ENCODE measurements around the gene IGF1R. TPM values are rescaled to one million over a fixed set of nuclear protein-coding genes. Genes with fewer than 3 reads are reported as not detected.

The IGF1R gene
- polyA plus RNA-seq, 1 experiment = 36.2 TPM

- no peak for TF ChIP-seq CTCF (IDR thresholded peaks at IDR 0.05; ENCODE audit: insufficient read depth, low read depth, low read length)
- peaks cover 7% of the 10 kb centered on the region for H3K36me3 ChIP-seq (ENCODE audit: control insufficient read depth, insufficient read depth, low read length)
- H3K4me3 ChIP-seq (ENCODE audit: low read depth, low read length) = no peak overlapping the region
- H3K27me3 ChIP-seq (ENCODE audit: control insufficient read depth, insufficient read depth, low read length) = no peaks in the 10 kb centered on the region
- POLR2A ChIA-PET = no interaction called here
- CTCF ChIA-PET = no interaction called here
- DNase-seq (ENCODE audit: low read depth) = no peak
Measured at GRCh38 chr15:98715890-98716443, 67.6 kb downstream of the IGF1R start.

GRCh38 chr15:98717371-98717770 lies 69.0 kb downstream of the IGF1R start:
- CTCF ChIA-PET = interaction anchor here (1.2 kb wide), 1 partner anchor 33 kb away, joined by 6 read pairs; no protein-coding TSS in a partner anchor
- POLR2A ChIA-PET = no interaction called here
- Histone ChIP-seq H3K27me3 (ENCODE audit: control insufficient read depth, insufficient read depth, low read length) (no peaks in the 10 kb centered on the region), H3K36me3 (ENCODE audit: control insufficient read depth, insufficient read depth, low read length) (0 out of 2 replicates have a peak, but pooled peaks cover 2% of the 10 kb centered on the region), H3K4me3 (ENCODE audit: low read depth, low read length) (no peak overlapping the region)
- no peak for DNase-seq (ENCODE audit: low read depth)
- no peak for TF ChIP-seq CTCF (IDR thresholded peaks at IDR 0.05; ENCODE audit: insufficient read depth, low read depth, low read length)

GRCh38 chr15:98717942-98718341 lies 69.6 kb downstream of the IGF1R start:
- H3K36me3 ChIP-seq (ENCODE audit: control insufficient read depth, insufficient read depth, low read length) = 0 out of 2 replicates have a peak, but pooled peaks cover 2% of the 10 kb centered on the region
- no peak for TF ChIP-seq CTCF (IDR thresholded peaks at IDR 0.05; ENCODE audit: insufficient read depth, low read depth, low read length)
- DNase-seq (ENCODE audit: low read depth) = no peak
- CTCF ChIA-PET = no interaction called here
- no peak overlapping the region for H3K4me3 ChIP-seq (ENCODE audit: low read depth, low read length)
- H3K27me3 ChIP-seq (ENCODE audit: control insufficient read depth, insufficient read depth, low read length) = no peaks in the 10 kb centered on the region
- POLR2A ChIA-PET = no interaction called here

GRCh38 chr15:98718426-98719136 lies 70.2 kb downstream of the IGF1R start:
- Histone ChIP-seq H3K4me3 (ENCODE audit: low read depth, low read length) (no peak overlapping the region), H3K36me3 (ENCODE audit: control insufficient read depth, insufficient read depth, low read length) (0 out of 2 replicates have a peak, but pooled peaks cover 2% of the 10 kb centered on the region), H3K27me3 (ENCODE audit: control insufficient read depth, insufficient read depth, low read length) (no peaks in the 10 kb centered on the region)
- no peak for DNase-seq (ENCODE audit: low read depth)
- POLR2A ChIA-PET = interaction anchor here (0.6 kb wide), 1 partner anchor 258 kb away, joined by 3 read pairs; no protein-coding TSS in a partner anchor
- CTCF ChIA-PET = interaction anchor here (0.6 to 0.8 kb wide), 3 partner anchors 10 to 133 kb away, joined by 3 read pairs; no protein-coding TSS in a partner anchor
- no peak for TF ChIP-seq CTCF (IDR thresholded peaks at IDR 0.05; ENCODE audit: insufficient read depth, low read depth, low read length)

- TF ChIP-seq CTCF (IDR thresholded peaks at IDR 0.05; ENCODE audit: insufficient read depth, low read depth, low read length) = no peak
- POLR2A ChIA-PET = interaction anchor here (0.6 kb wide), 1 partner anchor 257 kb away, joined by 3 read pairs; no protein-coding TSS in a partner anchor
Measured at GRCh38 chr15:98719137-98719740, 70.9 kb downstream of the IGF1R start.

More at GRCh38 chr15:98719137-98719740, 70.9 kb downstream of the IGF1R start:
- Histone ChIP-seq H3K4me3 (ENCODE audit: low read depth, low read length) (no peak overlapping the region), H3K36me3 (ENCODE audit: control insufficient read depth, insufficient read depth, low read length) (0 out of 2 replicates have a peak, but pooled peaks cover 2% of the 10 kb centered on the region), H3K27me3 (ENCODE audit: control insufficient read depth, insufficient read depth, low read length) (no peaks in the 10 kb centered on the region)
- CTCF ChIA-PET = interaction anchor here (0.6 to 1.0 kb wide), 4 partner anchors 11 to 162 kb away, joined by 3 read pairs; no protein-coding TSS in a partner anchor
- no peak for DNase-seq (ENCODE audit: low read depth)
